Cardiac muscle cell (in vitro differentiated cells and primary cell): ENCODE measurements around the gene UBAP1. TPM values are rescaled to one million over a fixed set of nuclear protein-coding genes. Genes with fewer than 3 reads are reported as not detected.
"Not testable (repeated sequence)": the region's sequence is repeated elsewhere in the genome, so short reads cannot be mapped to it uniquely, and the experiment has no call there.

ENCODE experiments used
- DNase-seq, 2 donors: peaks; one replicate each; pipeline versions ENCODE4 v3.0.0 to v3.0.0-alpha.2; 2010 to 2017; ENCODE audit warnings: low read depth in 1 of 2, low spot score in 1 of 2
- H3K27ac ChIP-seq: fragments of 200-600 bp; sonication (generic); 2 replicates; pipeline ENCODE4 v1.5.1; 2016
- H3K27me3 ChIP-seq: fragments of 200-600 bp; sonication (generic); 2 replicates; pipeline ENCODE4 v1.6.0; 2016; ENCODE audit warnings: control low read depth
- H3K36me3 ChIP-seq: fragments of 200-600 bp; sonication (generic); 2 replicates; pipeline ENCODE4 v1.5.1; 2016; ENCODE audit warnings: control low read depth
- H3K4me1 ChIP-seq: fragments of 200-600 bp; sonication (generic); 2 replicates; pipeline ENCODE4 v1.8.1; 2017; ENCODE audit warnings: low read depth, mild to moderate bottlenecking, mixed run types
- H3K4me3 ChIP-seq: fragments of 200-600 bp; sonication (generic); 2 replicates; pipeline ENCODE4 v1.5.1; 2016; ENCODE audit warnings: mild to moderate bottlenecking
- H3K9me3 ChIP-seq: fragments of 200-600 bp; sonication (generic); 2 replicates; pipeline ENCODE4 v1.5.1; 2017; ENCODE audit warnings: low read depth, mild to moderate bottlenecking, control low read depth
- CTCF ChIP-seq: IDR thresholded peaks from 2 replicates; pipeline ENCODE4 v1.5.1; 2012; ENCODE audit warnings: low read depth, mild to moderate bottlenecking, low read length
- polyA plus RNA-seq: library from polyadenylated mRNA; unstranded; fragments of >200 nt; fragmentation: Nextera tagmentation; extraction: Ambion mirVana; gene quantifications from 2 replicates; pipeline ENCODE4 v1.2.1, GENCODE V29; 2016
- total RNA-seq: library from RNA; depleted of rRNA; stranded (reverse); fragments of >200 nt; gene quantifications from 2 replicates; pipeline ENCODE4 v1.2.3, GENCODE V29; 2016

The UBAP1 gene
- total and polyA plus RNA-seq, 2 experiments from 2014 or later, result 28.6 to 52.3 TPM

GRCh38 chr9:34242830-34243229 is 64.0 kb downstream of the UBAP1 start:
- peaks cover 18% of the 10 kb centered on the region for H3K36me3 ChIP-seq
- H3K27ac ChIP-seq, result peak overlapping the region; percentile 75
- H3K9me3 ChIP-seq, result no peaks in the 10 kb centered on the region
- peak in 1 of 2 donors; percentile 34 for DNase-seq
- H3K4me1 ChIP-seq, result no peaks in the 10 kb centered on the region
- H3K4me3 ChIP-seq, result no peak overlapping the region
- H3K27me3 ChIP-seq, result no peaks in the 10 kb centered on the region
- TF ChIP-seq CTCF, result no peak

- not testable (repeated sequence) for H3K4me1 ChIP-seq, H3K27me3 ChIP-seq, DNase-seq, H3K27ac ChIP-seq, H3K9me3 ChIP-seq, H3K4me3 ChIP-seq
- peaks cover 21% of the 10 kb centered on the region for H3K36me3 ChIP-seq
These were observed 66.4 kb downstream of the UBAP1 start for GRCh38 chr9:34245212-34245611.

GRCh38 chr9:34246453-34246852 is 67.6 kb downstream of the UBAP1 start:
- DNase-seq, result no peak
- Histone ChIP-seq H3K36me3 (peaks cover 31% of the 10 kb centered on the region), H3K4me1 (no peaks in the 10 kb centered on the region), H3K27me3 (no peaks in the 10 kb centered on the region), H3K27ac (no peak overlapping the region), H3K9me3 (no peaks in the 10 kb centered on the region), H3K4me3 (no peak overlapping the region)
- TF ChIP-seq CTCF, result no peak

GRCh38 chr9:34247782-34248181 is 68.9 kb downstream of the UBAP1 start:
- peaks cover 29% of the 10 kb centered on the region for H3K36me3 ChIP-seq
- not testable (repeated sequence) for H3K9me3 ChIP-seq, DNase-seq, H3K27ac ChIP-seq, H3K4me1 ChIP-seq, H3K4me3 ChIP-seq, H3K27me3 ChIP-seq

- no peak for DNase-seq
- Histone ChIP-seq H3K9me3 (no peaks in the 10 kb centered on the region), H3K4me3 (no peak overlapping the region), H3K4me1 (no peaks in the 10 kb centered on the region), H3K36me3 (peaks cover 27% of the 10 kb centered on the region), H3K27me3 (no peaks in the 10 kb centered on the region), H3K27ac (no peak overlapping the region)
- TF ChIP-seq CTCF, result no peak
These were observed 70.4 kb downstream of the UBAP1 start for GRCh38 chr9:34249274-34249673.

GRCh38 chr9:34250721-34251120 is 71.9 kb downstream of the UBAP1 start:
- Histone ChIP-seq H3K36me3 (peaks cover 27% of the 10 kb centered on the region), H3K27me3 (no peaks in the 10 kb centered on the region), H3K27ac (no peak overlapping the region), H3K4me1 (no peaks in the 10 kb centered on the region), H3K9me3 (no peaks in the 10 kb centered on the region), H3K4me3 (no peak overlapping the region)
- TF ChIP-seq CTCF, result no peak
- DNase-seq, result no peak

- peaks cover 22% of the 10 kb centered on the region for H3K36me3 ChIP-seq
- H3K27ac ChIP-seq, result peak overlapping the region; percentile 13
- no peaks in the 10 kb centered on the region for H3K27me3 ChIP-seq
- H3K4me3 ChIP-seq, result no peak overlapping the region
- no peaks in the 10 kb centered on the region for H3K4me1 ChIP-seq
- H3K9me3 ChIP-seq, result no peaks in the 10 kb centered on the region
- peak in 1 of 2 donors; percentile 73 for DNase-seq
- TF ChIP-seq CTCF, result no peak
These were observed 73.2 kb downstream of the UBAP1 start for GRCh38 chr9:34252016-34252415.
